Cardiac muscle cell (in vitro differentiated cells and primary cell): ENCODE data around the gene MAP3K12. TPM values are rescaled to one million over a fixed set of nuclear protein-coding genes. Genes with fewer than 3 reads are reported as not detected.

Experiments
- DNase-seq, 2 donors: peaks; one replicate each; pipeline versions ENCODE4 v3.0.0 to v3.0.0-alpha.2; 2010 to 2017; ENCODE audit warnings: low read depth in 1 of 2, low spot score in 1 of 2
- H3K27ac ChIP-seq: fragments of 200-600 bp; sonication (generic); 2 replicates; pipeline ENCODE4 v1.5.1; 2016
- H3K27me3 ChIP-seq: fragments of 200-600 bp; sonication (generic); 2 replicates; pipeline ENCODE4 v1.6.0; 2016; ENCODE audit warnings: control low read depth
- H3K36me3 ChIP-seq: fragments of 200-600 bp; sonication (generic); 2 replicates; pipeline ENCODE4 v1.5.1; 2016; ENCODE audit warnings: control low read depth
- H3K4me1 ChIP-seq: fragments of 200-600 bp; sonication (generic); 2 replicates; pipeline ENCODE4 v1.8.1; 2017; ENCODE audit warnings: low read depth, mild to moderate bottlenecking, mixed run types
- H3K4me3 ChIP-seq: fragments of 200-600 bp; sonication (generic); 2 replicates; pipeline ENCODE4 v1.5.1; 2016; ENCODE audit warnings: mild to moderate bottlenecking
- H3K9me3 ChIP-seq: fragments of 200-600 bp; sonication (generic); 2 replicates; pipeline ENCODE4 v1.5.1; 2017; ENCODE audit warnings: low read depth, mild to moderate bottlenecking, control low read depth
- polyA plus RNA-seq: library from polyadenylated mRNA; unstranded; fragments of >200 nt; fragmentation: Nextera tagmentation; extraction: Ambion mirVana; gene quantifications from 2 replicates; pipeline ENCODE4 v1.2.1, GENCODE V29; 2016
- total RNA-seq: library from RNA; depleted of rRNA; stranded (reverse); fragments of >200 nt; gene quantifications from 2 replicates; pipeline ENCODE4 v1.2.3, GENCODE V29; 2016
- TF ChIP-seq, protein P1 (sequence below): IDR thresholded peaks from 2 replicates; pipeline ENCODE4 v1.5.1; 2012; ENCODE audit warnings: low read depth, mild to moderate bottlenecking, low read length

The MAP3K12 gene
- total and polyA plus RNA-seq, 2 experiments from 2014 or later: 15.1 to 26.1 TPM

DNA sequence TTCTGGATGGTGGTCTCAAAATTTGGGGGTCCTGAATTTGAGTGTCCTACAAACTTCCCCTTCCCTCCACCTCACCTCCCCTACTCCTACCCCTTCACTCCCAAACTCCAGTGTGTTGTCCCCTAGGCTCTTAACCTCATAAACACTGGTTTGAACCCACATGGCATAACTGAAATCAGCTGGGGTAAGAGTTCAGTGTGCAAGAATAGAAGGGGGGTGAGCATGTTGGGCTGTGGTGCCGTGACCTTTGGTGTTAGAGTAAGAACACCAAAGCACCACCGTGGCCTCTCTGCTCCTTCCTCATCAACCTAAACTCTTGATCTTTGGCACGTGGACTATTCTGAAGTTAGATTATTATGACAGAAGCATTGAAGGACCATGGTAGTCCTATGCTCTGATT is 36.3 kb downstream of the MAP3K12 start:
- Histone ChIP-seq H3K4me1 (peaks cover 38% of the 10 kb centered on the region), H3K4me3 (no peak overlapping the region), H3K27me3 (no peaks in the 10 kb centered on the region), H3K36me3 (peaks cover 99% of the 10 kb centered on the region), H3K9me3 (no peaks in the 10 kb centered on the region), H3K27ac (peak overlapping the region; percentile 61)
- no peak for DNase-seq
- TF ChIP-seq, protein P1, sequence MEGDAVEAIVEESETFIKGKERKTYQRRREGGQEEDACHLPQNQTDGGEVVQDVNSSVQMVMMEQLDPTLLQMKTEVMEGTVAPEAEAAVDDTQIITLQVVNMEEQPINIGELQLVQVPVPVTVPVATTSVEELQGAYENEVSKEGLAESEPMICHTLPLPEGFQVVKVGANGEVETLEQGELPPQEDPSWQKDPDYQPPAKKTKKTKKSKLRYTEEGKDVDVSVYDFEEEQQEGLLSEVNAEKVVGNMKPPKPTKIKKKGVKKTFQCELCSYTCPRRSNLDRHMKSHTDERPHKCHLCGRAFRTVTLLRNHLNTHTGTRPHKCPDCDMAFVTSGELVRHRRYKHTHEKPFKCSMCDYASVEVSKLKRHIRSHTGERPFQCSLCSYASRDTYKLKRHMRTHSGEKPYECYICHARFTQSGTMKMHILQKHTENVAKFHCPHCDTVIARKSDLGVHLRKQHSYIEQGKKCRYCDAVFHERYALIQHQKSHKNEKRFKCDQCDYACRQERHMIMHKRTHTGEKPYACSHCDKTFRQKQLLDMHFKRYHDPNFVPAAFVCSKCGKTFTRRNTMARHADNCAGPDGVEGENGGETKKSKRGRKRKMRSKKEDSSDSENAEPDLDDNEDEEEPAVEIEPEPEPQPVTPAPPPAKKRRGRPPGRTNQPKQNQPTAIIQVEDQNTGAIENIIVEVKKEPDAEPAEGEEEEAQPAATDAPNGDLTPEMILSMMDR: no peak

DNA sequence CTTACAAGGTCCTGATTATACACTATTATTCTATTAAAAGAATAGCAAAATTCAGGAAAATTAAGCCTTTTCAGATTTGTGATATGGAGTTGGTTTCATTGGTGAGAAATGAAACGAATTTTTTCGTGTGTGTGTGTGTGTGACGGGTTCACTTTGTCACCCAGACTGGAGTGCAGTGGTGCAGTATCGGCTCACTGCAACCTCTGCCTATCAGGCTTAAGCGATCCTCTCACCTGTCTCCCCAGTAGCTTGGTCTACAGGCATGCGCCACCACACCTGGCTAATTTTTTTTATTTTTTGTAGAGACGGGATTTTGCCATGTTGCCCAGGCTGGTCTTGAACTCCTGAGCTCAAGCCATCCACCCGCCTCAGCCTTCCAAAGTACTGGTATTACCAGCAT is 37.7 kb downstream of the MAP3K12 start:
- no peaks in the 10 kb centered on the region for H3K27me3 ChIP-seq
- no peaks in the 10 kb centered on the region for H3K9me3 ChIP-seq
- peak overlapping the region; percentile 88 for H3K27ac ChIP-seq
- peaks cover 96% of the 10 kb centered on the region for H3K36me3 ChIP-seq
- TF ChIP-seq, protein P1: no peak
- DNase-seq: no peak
- peak overlapping the region; percentile 10 for H3K4me3 ChIP-seq
- H3K4me1 ChIP-seq: peaks cover 40% of the 10 kb centered on the region

DNA sequence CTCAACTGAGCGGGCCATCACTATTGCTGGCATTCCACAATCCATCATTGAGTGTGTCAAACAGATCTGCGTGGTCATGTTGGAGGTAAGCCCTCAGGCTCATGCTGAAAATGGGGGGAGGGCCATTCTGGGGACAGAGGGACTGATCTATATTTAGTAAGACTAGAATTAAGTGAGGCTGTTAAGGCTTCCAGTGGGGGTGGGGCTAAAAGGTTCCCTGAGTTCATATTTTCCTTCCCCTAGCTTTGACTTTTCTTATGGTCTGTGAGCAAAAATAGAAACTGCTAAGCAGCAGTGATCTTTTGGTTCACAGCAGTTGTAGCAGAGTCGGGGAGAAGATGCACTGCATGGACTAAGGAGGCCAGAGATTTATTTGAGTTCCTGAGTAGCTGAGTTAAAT is 38.2 kb downstream of the MAP3K12 start:
- TF ChIP-seq, protein P1: no peak
- Histone ChIP-seq H3K27ac (peak overlapping the region; percentile 88), H3K4me1 (peaks cover 46% of the 10 kb centered on the region), H3K4me3 (peak overlapping the region; percentile 10), H3K36me3 (peaks cover 96% of the 10 kb centered on the region), H3K9me3 (no peaks in the 10 kb centered on the region), H3K27me3 (no peaks in the 10 kb centered on the region)
- DNase-seq: peak in 1 of 2 donors; percentile 90

DNA sequence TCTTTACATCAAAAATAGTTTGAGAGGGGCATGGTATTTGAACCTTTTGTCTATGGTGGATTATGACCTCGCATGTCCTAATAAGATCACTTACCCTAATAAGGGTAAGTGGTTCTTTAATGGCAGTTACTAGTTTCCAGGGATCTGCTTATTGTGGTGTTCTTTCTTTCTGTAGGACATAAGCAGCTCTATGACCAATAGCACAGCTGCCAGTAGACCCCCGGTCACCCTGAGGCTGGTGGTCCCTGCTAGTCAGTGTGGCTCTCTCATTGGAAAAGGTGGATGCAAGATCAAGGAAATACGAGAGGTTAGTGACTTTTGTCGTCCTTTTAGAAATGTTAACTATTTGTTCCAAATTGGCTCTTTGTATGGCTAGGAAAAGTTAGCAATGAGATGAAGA is 40.2 kb downstream of the MAP3K12 start:
- TF ChIP-seq, protein P1: no peak
- Histone ChIP-seq H3K36me3 (peaks cover 98% of the 10 kb centered on the region), H3K4me1 (peaks cover 65% of the 10 kb centered on the region), H3K27me3 (no peaks in the 10 kb centered on the region), H3K9me3 (no peaks in the 10 kb centered on the region), H3K27ac (peak overlapping the region; percentile 88), H3K4me3 (no peak overlapping the region)
- DNase-seq: no peak

- Histone ChIP-seq H3K27me3 (no peaks in the 10 kb centered on the region), H3K36me3 (peaks cover 77% of the 10 kb centered on the region), H3K4me1 (peaks cover 61% of the 10 kb centered on the region), H3K9me3 (no peaks in the 10 kb centered on the region), H3K4me3 (no peak overlapping the region), H3K27ac (peak overlapping the region; percentile 68)
- TF ChIP-seq, protein P1: no peak
- no peak for DNase-seq
Observed at GRCh38 chr12:53456654-53457366, 42.4 kb downstream of the MAP3K12 start.
